Ovary (tissue), 9 donors: ENCODE measurements around the gene CAPN14. TPM values are rescaled to one million over a fixed set of nuclear protein-coding genes. Genes with fewer than 3 reads are reported as not detected.

Experiments
- DNase-seq, 5 donors: peaks; one replicate each; pipeline ENCODE4 v3.0.0-alpha.2; 2019 to 2020
- H3K27ac ChIP-seq, 2 donors: fragments of 200-600 bp; one replicate each; pipeline versions ENCODE4 v1.5.1 to v1.8.0; 2019 to 2022
- H3K27me3 ChIP-seq: fragments of 200-600 bp; one replicate; pipeline ENCODE4 v1.8.0; 2022
- H3K36me3 ChIP-seq: fragments of 200-600 bp; sonication (generic); one replicate; pipeline ENCODE4 v1.5.1; 2019
- H3K4me1 ChIP-seq: one replicate; pipeline ENCODE4 v1.8.1; 2013; ENCODE audit warnings: mild to moderate bottlenecking, moderate library complexity; ENCODE audit not compliant: insufficient read depth
- H3K4me3 ChIP-seq: fragments of 200-600 bp; sonication (generic); one replicate; pipeline ENCODE4 v1.5.1; 2017
- H3K9me3 ChIP-seq, 2 donors: fragments of 200-600 bp in 1 of 2; sonication (generic) in 1 of 2; one replicate each; pipeline versions ENCODE4 v1.5.1 to v1.8.1; 2013 to 2019; ENCODE audit warnings: mild to moderate bottlenecking in 1 of 2, moderate library complexity in 1 of 2
- EP300 ChIP-seq: sonication (generic); formaldehyde crosslinking; IDR thresholded peaks from one replicate; pipeline ENCODE4 v1.6.1; 2017; ENCODE audit warnings: antibody characterized with exemption
- POLR2A ChIP-seq: fragments of 450-650 bp; IDR thresholded peaks from one replicate; pipeline ENCODE4 v1.6.1; 2017; ENCODE audit warnings: antibody characterized with exemption, mild to moderate bottlenecking, moderate library complexity
- WGBS, 3 donors: extraction: QIAGEN DNeasy Blood & Tissue Kit in 1 of 3; methylation state at CpG; one replicate each; pipeline versions ENCODE4 v1.1.5 to v1.1.7; 2013 to 2017; 5-methylcytosine and 5-hydroxymethylcytosine counted together
- intact Hi-C, 4 donors: fragments of 100-400 bp; cut with DNase I; formaldehyde crosslinking; loops; one replicate each; pipeline versions ENCODE4 v1.11.0 to v1.15.1; 2022 to 2023
- polyA plus RNA-seq, 2 donors: library from polyadenylated mRNA; stranded (reverse); fragments of 200-250 nt in 1 of 2; fragments of 350-450 nt in 1 of 2; fragmentation: Illumina TruSeq in 1 of 2; extraction: RNeasy Lipid Tissue Mini Kit (QIAGEN cat#74804) in 1 of 2; gene quantifications; one replicate each; pipeline ENCODE4 v1.2.3, GENCODE V29; 2013 to 2014
- total RNA-seq, 7 donors: library from RNA; depleted of rRNA in 2 of 7; stranded (reverse); fragments of >200 nt in 2 of 7; fragmentation: NEBNext Ultra II Directional in 3 of 7; extraction: Animal tissue kit (Norgen Biotek cat#: 25700) in 3 of 7; gene quantifications; one replicate each; pipeline versions ENCODE4 v1.1.0 to v1.2.4, GENCODE V29; 2016 to 2023
- TF ChIP-seq, protein P1 (sequence below), 3 donors: fragments of 450-650 bp in 2 of 3; fragments of 200-600 bp in 1 of 3; IDR thresholded peaks; one replicate each; pipeline versions ENCODE4 v1.5.1 to v1.8.0; 2016 to 2022; ENCODE audit warnings: antibody characterized with exemption in 3 of 3, mild to moderate bottlenecking in 1 of 3
- donor health status: DM: no; HTN: no; CAD: no; lungs with moderate emphysema.
- donor health status: DM: no; HTN: no; CAD: no.
- donor health status: Bipolar disorder and iron deficiency.
- donor health status: DM: yes; HTN: yes; CAD: no.
- donor health status: DM: no; HTN: no; CAD: no.
- donor health status: DM: yes; HTN: yes; CAD: no.

CAPN14 gene
- total and polyA plus RNA-seq, 9 donors = 0.05 to 0.23 (median 0.05) TPM; not detected in 2

DNA sequence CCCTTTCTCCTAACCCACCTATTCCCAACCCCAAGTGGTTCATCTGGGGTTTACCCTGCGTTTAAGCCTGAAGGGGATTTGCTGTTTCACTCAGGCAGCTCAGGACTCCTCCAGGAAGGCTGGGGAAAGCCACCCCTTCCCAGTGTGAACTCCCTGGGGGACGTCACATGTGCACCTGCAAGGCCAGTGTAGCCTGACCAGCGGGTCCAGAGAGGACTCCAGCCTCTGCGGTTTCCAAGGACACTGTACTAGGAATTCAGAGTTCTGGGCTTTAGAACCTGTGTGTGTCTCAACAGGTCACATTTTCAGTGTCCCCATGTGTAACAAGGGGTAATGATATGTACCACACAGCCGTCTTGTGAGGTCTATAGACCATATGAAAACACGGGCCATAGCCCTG lies 34.5 kb upstream of the CAPN14 start:
- H3K27me3 ChIP-seq = no peaks in the 10 kb centered on the region
- no peaks in the 10 kb centered on the region for H3K36me3 ChIP-seq
- TF ChIP-seq, protein P1, sequence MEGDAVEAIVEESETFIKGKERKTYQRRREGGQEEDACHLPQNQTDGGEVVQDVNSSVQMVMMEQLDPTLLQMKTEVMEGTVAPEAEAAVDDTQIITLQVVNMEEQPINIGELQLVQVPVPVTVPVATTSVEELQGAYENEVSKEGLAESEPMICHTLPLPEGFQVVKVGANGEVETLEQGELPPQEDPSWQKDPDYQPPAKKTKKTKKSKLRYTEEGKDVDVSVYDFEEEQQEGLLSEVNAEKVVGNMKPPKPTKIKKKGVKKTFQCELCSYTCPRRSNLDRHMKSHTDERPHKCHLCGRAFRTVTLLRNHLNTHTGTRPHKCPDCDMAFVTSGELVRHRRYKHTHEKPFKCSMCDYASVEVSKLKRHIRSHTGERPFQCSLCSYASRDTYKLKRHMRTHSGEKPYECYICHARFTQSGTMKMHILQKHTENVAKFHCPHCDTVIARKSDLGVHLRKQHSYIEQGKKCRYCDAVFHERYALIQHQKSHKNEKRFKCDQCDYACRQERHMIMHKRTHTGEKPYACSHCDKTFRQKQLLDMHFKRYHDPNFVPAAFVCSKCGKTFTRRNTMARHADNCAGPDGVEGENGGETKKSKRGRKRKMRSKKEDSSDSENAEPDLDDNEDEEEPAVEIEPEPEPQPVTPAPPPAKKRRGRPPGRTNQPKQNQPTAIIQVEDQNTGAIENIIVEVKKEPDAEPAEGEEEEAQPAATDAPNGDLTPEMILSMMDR (IDR thresholded peaks at IDR 0.05) = no peak
- no peak for TF ChIP-seq POLR2A
- TF ChIP-seq EP300 = no peak
- DNase-seq = no peak
- WGBS, 3 donors = 92 to 94% (median 92%) methylated on average over 6 of the region's 6 CpGs
- H3K9me3 ChIP-seq = no peaks in the 10 kb centered on the region
- intact Hi-C loops = no loop called here
- H3K27ac ChIP-seq = no peak overlapping the region
- no peaks in the 10 kb centered on the region for H3K4me1 ChIP-seq
- H3K4me3 ChIP-seq = no peak overlapping the region

DNA sequence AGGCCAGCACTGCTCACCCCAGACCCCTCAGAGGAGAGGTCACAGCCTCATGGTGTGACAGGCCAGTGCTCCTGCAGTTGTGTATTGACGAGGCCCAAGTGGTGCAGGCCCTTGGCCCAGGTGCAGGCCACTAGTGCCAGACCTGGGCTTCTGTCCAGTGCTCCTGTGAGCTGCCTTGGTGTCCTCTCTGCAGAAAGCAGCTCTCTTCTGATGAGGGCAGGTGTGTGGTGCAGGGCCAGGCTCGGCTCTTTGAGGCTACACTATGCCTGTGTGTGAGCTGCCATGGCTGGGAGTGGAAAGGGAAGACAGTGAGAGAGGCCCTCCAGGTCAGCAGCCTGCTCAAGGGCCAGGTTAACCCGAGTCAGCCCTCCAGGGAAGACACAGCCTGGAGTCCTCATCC lies 33.7 kb upstream of the CAPN14 start:
- no peaks in the 10 kb centered on the region for H3K4me1 ChIP-seq
- intact Hi-C loops = no loop called here
- H3K27me3 ChIP-seq = no peaks in the 10 kb centered on the region
- WGBS, 3 donors = 69 to 82% (median 82%) methylated on average over 3 of the region's 3 CpGs
- H3K9me3 ChIP-seq = no peaks in the 10 kb centered on the region
- no peak for DNase-seq
- H3K36me3 ChIP-seq = no peaks in the 10 kb centered on the region
- H3K4me3 ChIP-seq = no peak overlapping the region
- H3K27ac ChIP-seq = no peak overlapping the region
- TF ChIP-seq POLR2A (no peak), EP300 (no peak)
- TF ChIP-seq, protein P1 (IDR thresholded peaks at IDR 0.05) = no peak

DNA sequence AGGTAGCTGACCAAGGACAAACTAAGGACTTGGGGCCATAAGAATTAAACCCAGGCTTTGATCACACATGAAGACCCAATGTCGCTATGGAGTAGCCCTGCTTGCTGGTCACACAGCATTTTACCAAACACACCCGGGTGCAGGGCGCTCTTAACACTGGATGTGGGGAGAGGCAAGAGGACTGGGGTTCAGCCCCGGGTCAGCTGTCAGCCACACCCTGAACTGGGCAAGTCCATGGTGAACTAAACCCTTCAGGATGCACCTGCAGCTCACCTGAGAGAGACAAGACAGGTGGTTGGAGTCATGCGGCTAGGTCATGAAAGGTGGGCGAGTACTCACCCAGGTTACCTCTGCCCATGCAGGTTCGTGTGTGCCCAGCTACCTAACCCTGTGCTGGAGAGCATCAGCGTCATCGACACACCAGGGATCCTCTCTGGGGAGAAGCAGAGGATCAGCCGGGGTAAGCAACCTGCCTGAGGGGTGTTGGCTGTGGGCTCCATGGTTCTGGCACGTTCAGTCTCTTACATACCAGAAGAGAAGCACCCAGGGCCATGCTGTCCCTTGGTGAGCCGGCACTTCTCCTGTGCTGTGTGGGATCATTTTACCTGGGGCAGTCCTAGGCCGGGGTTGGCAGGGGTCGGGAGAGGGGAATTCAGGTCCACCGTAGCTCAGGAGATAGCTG lies 31.8 kb upstream of the CAPN14 start:
- intact Hi-C loops = no loop called here
- 94 to 95% (median 95%) methylated on average over 11 to 15 of the region's 15 CpGs for WGBS, 3 donors

DNA sequence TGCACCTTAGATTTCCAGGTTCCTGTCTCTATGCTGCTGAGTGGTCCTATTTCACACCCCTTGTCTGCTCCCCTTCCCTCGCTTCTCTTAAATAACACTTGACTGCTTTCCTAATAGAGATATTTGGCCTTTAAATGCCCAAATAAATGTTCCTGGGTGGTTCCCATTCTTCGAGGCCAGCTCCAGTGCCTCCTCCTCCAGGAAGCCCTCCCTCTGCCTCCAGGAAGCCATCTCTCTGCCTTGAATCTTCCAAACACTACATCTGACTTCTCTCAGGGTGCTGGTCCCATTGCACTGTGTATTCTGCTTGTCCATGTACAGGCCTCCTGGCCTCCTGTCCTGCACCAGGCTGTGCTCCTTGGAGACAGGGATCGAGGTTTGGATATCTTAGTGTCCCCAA lies 30.8 kb upstream of the CAPN14 start:
- H3K4me1 ChIP-seq = no peaks in the 10 kb centered on the region
- TF ChIP-seq, protein P1 (IDR thresholded peaks at IDR 0.05) = no peak
- no peak for TF ChIP-seq POLR2A
- TF ChIP-seq EP300 = no peak
- no peaks in the 10 kb centered on the region for H3K36me3 ChIP-seq
- H3K4me3 ChIP-seq = no peak overlapping the region
- intact Hi-C loops = no loop called here
- DNase-seq = no peak
- H3K27me3 ChIP-seq = no peaks in the 10 kb centered on the region
- no peak overlapping the region for H3K27ac ChIP-seq
- H3K9me3 ChIP-seq = no peaks in the 10 kb centered on the region
- WGBS, 3 donors = 86 to 92% (median 87%) methylated on average over 3 of the region's 3 CpGs

More for the DNA sequence above, 31.8 kb upstream of the CAPN14 start:
- no peak overlapping the region for H3K27ac ChIP-seq
- H3K9me3 ChIP-seq = no peaks in the 10 kb centered on the region
- no peak overlapping the region for H3K4me3 ChIP-seq
- no peaks in the 10 kb centered on the region for H3K36me3 ChIP-seq
- H3K27me3 ChIP-seq = no peaks in the 10 kb centered on the region
- TF ChIP-seq, protein P1 (IDR thresholded peaks at IDR 0.05) = no peak
- TF ChIP-seq EP300 = no peak
- TF ChIP-seq POLR2A = no peak
- H3K4me1 ChIP-seq = no peaks in the 10 kb centered on the region
- DNase-seq = no peak
